HEK293 (cell line): Measurements from ENCODE around the gene ARRDC2.
A peak's percentile ranks its signal among the peaks of the same experiment; 100 is the strongest.

Experiments
- GLIS2 ChIP-seq: fragments of 450-650 bp; formaldehyde crosslinking; IDR thresholded peaks from 2 replicates; pipeline ENCODE4 v1.5.1; 2016; ENCODE audit warnings: missing biosample characterization, missing genetic modification characterization
- HOXA7 ChIP-seq: sonication (generic); formaldehyde crosslinking; IDR thresholded peaks from 2 replicates; pipeline ENCODE4 v1.8.1; 2022; ENCODE audit warnings: missing genetic modification reagents, borderline replicate concordance
- OSR2 ChIP-seq: fragments of 450-650 bp; formaldehyde crosslinking; IDR thresholded peaks from 2 replicates; pipeline ENCODE4 v1.5.1; 2016; ENCODE audit warnings: missing biosample characterization, missing genetic modification characterization
- OVOL3 ChIP-seq: fragments of 450-650 bp; formaldehyde crosslinking; IDR thresholded peaks from 2 replicates; pipeline ENCODE4 v1.5.1; 2016; ENCODE audit warnings: missing biosample characterization, missing genetic modification characterization
- REST ChIP-seq: fragments of 450-650 bp; formaldehyde crosslinking; IDR thresholded peaks from 2 replicates; pipeline ENCODE4 v1.5.1; 2016; ENCODE audit warnings: missing biosample characterization, missing genetic modification characterization
- SALL2 ChIP-seq: fragments of 450-650 bp; formaldehyde crosslinking; IDR thresholded peaks from 2 replicates; pipeline ENCODE4 v1.5.0; 2017; ENCODE audit warnings: missing biosample characterization, mild to moderate bottlenecking, missing genetic modification characterization, borderline replicate concordance
- ZBTB10 ChIP-seq: fragments of 450-650 bp; formaldehyde crosslinking; IDR thresholded peaks from 2 replicates; pipeline ENCODE4 v1.5.1; 2016; ENCODE audit warnings: missing biosample characterization, missing genetic modification characterization
- ZBTB6 ChIP-seq: fragments of 450-650 bp; formaldehyde crosslinking; IDR thresholded peaks from 2 replicates; pipeline ENCODE4 v1.5.1; 2017; ENCODE audit warnings: missing biosample characterization, missing genetic modification characterization
- ZBTB8A ChIP-seq: fragments of 450-650 bp; formaldehyde crosslinking; IDR thresholded peaks from 2 replicates; pipeline ENCODE4 v1.5.1; 2016; ENCODE audit warnings: missing biosample characterization, missing genetic modification characterization
- ZNF10 ChIP-seq: fragments of 450-650 bp; formaldehyde crosslinking; IDR thresholded peaks from 2 replicates; pipeline ENCODE4 v1.5.1; 2017; ENCODE audit warnings: missing biosample characterization, missing genetic modification characterization
- ZNF148 ChIP-seq: fragments of 450-650 bp; formaldehyde crosslinking; IDR thresholded peaks from 2 replicates; pipeline ENCODE4 v1.5.0; 2017; ENCODE audit warnings: missing biosample characterization, missing genetic modification characterization, borderline replicate concordance
- ZNF23 ChIP-seq: fragments of 450-650 bp; formaldehyde crosslinking; IDR thresholded peaks from 2 replicates; pipeline ENCODE4 v1.5.1; 2016; ENCODE audit warnings: missing biosample characterization, missing genetic modification characterization, borderline replicate concordance
- ZNF350 ChIP-seq: fragments of 450-650 bp; formaldehyde crosslinking; IDR thresholded peaks from 2 replicates; pipeline ENCODE4 v1.5.0; 2017; ENCODE audit warnings: missing biosample characterization, mild to moderate bottlenecking, missing genetic modification characterization
- ZNF354C ChIP-seq: fragments of 450-650 bp; formaldehyde crosslinking; IDR thresholded peaks from 2 replicates; pipeline ENCODE4 v1.5.1; 2016; ENCODE audit warnings: missing biosample characterization, missing genetic modification characterization, low read depth, borderline replicate concordance
- ZNF548 ChIP-seq: fragments of 450-650 bp; formaldehyde crosslinking; IDR thresholded peaks from 2 replicates; pipeline ENCODE4 v1.5.1; 2016; ENCODE audit warnings: missing biosample characterization, missing genetic modification characterization
- ZNF692 ChIP-seq: fragments of 450-650 bp; formaldehyde crosslinking; IDR thresholded peaks from 2 replicates; pipeline ENCODE4 v1.5.1; 2016; ENCODE audit warnings: missing biosample characterization, missing genetic modification characterization
- ZSCAN16 ChIP-seq: fragments of 450-650 bp; formaldehyde crosslinking; IDR thresholded peaks from 2 replicates; pipeline ENCODE4 v1.5.1; 2016; ENCODE audit warnings: missing biosample characterization, missing genetic modification characterization
- ZSCAN18 ChIP-seq: fragments of 450-650 bp; formaldehyde crosslinking; IDR thresholded peaks from 2 replicates; pipeline ENCODE4 v1.5.1; 2016; ENCODE audit warnings: missing biosample characterization, missing genetic modification characterization

Gene ARRDC2

GRCh38 chr19:17985037-17985818, 22.7 kb upstream of the ARRDC2 start (continued):
- TF ChIP-seq ZNF692 (tag by site-specific recombination) (no peak), REST (tag by site-specific recombination) (no peak), ZNF350 (tag by site-specific recombination) (no peak), OVOL3 (tag by site-specific recombination) (no peak), ZBTB10 (tag by site-specific recombination) (no peak), ZBTB8A (tag by site-specific recombination) (no peak), ZNF10 (tag by site-specific recombination) (peak; percentile 20; the same call in 1 of the 2 replicates), SALL2 (tag by site-specific recombination) (no peak), ZNF23 (no peak), ZBTB6 (no peak), ZSCAN16 (tag by site-specific recombination) (no peak), OSR2 (tag by site-specific recombination) (no peak), ZNF548 (tag by site-specific recombination) (no peak), ZSCAN18 (no peak), ZNF354C (tag by site-specific recombination) (no peak), ZNF148 (tag by site-specific recombination) (no peak), GLIS2 (peak; percentile 34; the same call in 1 of the 2 replicates), HOXA7 (CRISPR knock-in tag) (no peak)
